AG04450 (cell line): ENCODE measurements around the gene CFAP58. TPM values are rescaled to one million over a fixed set of nuclear protein-coding genes. Genes with fewer than 3 reads are reported as not detected.

Experiments used
- CTCF ChIA-PET: fragments of 300-600, 350-600 bp; formaldehyde crosslinking; extraction: SDS; loops from one replicate; lab custom pipeline; 2022; ENCODE audit warnings: antibody characterized with exemption, inconsistent platforms; lab: Charles Lee
- POLR2A ChIA-PET: fragments of 350-600 bp; formaldehyde crosslinking; extraction: SDS; loops from one replicate; lab custom pipeline; 2021; ENCODE audit warnings: antibody characterized with exemption, inconsistent platforms; lab: Yijun Ruan, JAX
- DNase-seq: peaks from one replicate; pipeline ENCODE4 v3.0.0-alpha.2; 2011; ENCODE audit warnings: low read depth, low spot score
- H3K27ac ChIP-seq: one replicate; pipeline ENCODE4 v1.5.1; 2012; ENCODE audit warnings: low read depth, low read length, control low read depth
- H3K27me3 ChIP-seq: one replicate; pipeline ENCODE4 v1.6.0; 2012; ENCODE audit warnings: low read length; ENCODE audit not compliant: control insufficient read depth, insufficient read depth
- H3K4me3 ChIP-seq: 2 replicates; pipeline ENCODE4 v1.5.1; 2011; ENCODE audit warnings: mild to moderate bottlenecking, low read depth, low read length, control low read depth
- H3K9me3 ChIP-seq: 2 replicates; pipeline ENCODE4 v1.5.1; 2012; ENCODE audit warnings: low read length; ENCODE audit not compliant: control insufficient read depth, insufficient read depth
- CTCF ChIP-seq: IDR thresholded peaks from 2 replicates; pipeline ENCODE4 v1.5.1; 2011; ENCODE audit warnings: low read depth, low read length, control low read depth, inconsistent platforms
- polyA plus RNA-seq: library from polyadenylated mRNA; depleted of rRNA; stranded (reverse); fragments of >200 nt; gene quantifications from 2 replicates; pipeline ENCODE4 v1.2.3, GENCODE V29; 2011

CFAP58 gene
- polyA plus RNA-seq, 1 experiment: 0.51 TPM

DNA sequence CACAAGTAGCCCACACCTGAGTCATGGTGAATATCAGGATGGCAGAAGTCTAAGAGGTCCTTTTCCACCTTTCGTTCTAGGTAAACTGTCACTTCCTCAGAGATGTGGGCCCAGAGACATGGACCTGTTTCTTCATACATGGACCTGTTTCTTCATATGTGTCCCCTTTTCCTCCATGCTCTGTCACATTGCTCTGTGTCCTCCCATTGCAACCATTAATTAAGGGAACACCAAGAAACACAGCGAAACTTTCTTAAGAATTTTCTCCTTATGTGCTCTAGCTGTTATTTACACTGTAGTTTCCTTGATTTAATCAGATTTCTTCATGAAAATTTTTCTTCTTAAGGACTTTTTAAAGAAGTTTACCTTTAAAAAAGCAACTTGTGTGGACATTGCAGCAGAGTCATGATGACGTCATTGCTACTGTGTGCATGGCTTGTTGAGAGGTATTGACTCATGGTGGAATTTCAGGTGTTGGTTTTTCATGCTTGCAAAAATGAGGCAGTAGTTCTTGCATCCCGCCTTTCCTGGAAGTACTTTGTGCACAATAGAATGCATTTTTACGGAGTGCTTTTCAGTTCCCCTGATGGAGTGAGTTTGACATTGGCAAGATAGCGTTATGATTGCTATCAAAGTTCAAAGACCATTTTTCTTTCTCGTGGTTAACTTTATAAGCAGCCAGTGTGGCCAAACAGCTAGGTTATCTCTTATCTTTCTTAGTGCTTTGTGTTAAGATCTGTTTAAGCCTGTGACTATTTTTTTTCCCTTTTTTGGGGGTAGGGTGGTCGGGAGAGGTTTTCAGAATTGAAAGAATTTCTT lies 37.7 kb downstream of the CFAP58 start:
- no peak for TF ChIP-seq CTCF
- Histone ChIP-seq H3K27ac (no peak overlapping the region), H3K27me3 (no peaks in the 10 kb centered on the region), H3K9me3 (no peaks in the 10 kb centered on the region), H3K4me3 (no peak overlapping the region)
- CTCF ChIA-PET: interaction anchor here (1.0 to 1.6 kb wide), 2 partner anchors 16 to 99 kb away, joined by 4 read pairs; no protein-coding TSS in a partner anchor
- no peak for DNase-seq
- POLR2A ChIA-PET: no interaction called here

- Histone ChIP-seq H3K27ac (no peak overlapping the region), H3K4me3 (no peak overlapping the region), H3K27me3 (no peaks in the 10 kb centered on the region), H3K9me3 (no peaks in the 10 kb centered on the region)
- no peak for DNase-seq
- ChIA-PET POLR2A (no interaction called here), CTCF (interaction anchor here (1.0 kb wide), 1 partner anchor 100 kb away, joined by 4 read pairs; no protein-coding TSS in a partner anchor)
- no peak for TF ChIP-seq CTCF
Measured at GRCh38 chr10:104391969-104392296, 38.3 kb downstream of the CFAP58 start.

GRCh38 chr10:104393387-104393786 lies 39.8 kb downstream of the CFAP58 start:
- DNase-seq: no peak
- no peaks in the 10 kb centered on the region for H3K9me3 ChIP-seq
- H3K27ac ChIP-seq: no peak overlapping the region
- ChIA-PET CTCF (interaction anchor here (1.2 kb wide), 1 partner anchor 101 kb away, joined by 4 read pairs; no protein-coding TSS in a partner anchor), POLR2A (no interaction called here)
- no peak for TF ChIP-seq CTCF
- no peak overlapping the region for H3K4me3 ChIP-seq
- no peaks in the 10 kb centered on the region for H3K27me3 ChIP-seq

DNA sequence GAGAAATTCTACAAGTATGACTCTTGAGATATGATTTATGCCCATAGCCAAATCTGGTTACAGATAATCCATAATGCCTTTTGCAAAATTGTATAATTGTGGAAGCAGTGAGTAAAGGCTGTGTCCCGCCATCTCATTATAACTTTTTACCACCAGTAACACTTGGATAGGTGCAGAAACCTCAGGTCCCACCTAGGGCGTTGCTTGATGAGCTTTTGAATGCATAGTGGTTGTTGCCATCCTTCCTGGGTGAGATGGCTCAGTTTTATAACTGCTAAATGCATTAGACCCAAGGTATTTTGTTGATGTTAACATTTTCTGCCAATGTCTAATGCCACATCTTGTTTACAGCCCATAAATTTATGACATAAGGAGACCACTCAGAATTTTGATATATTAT lies 42.9 kb downstream of the CFAP58 start:
- no peak for DNase-seq
- Histone ChIP-seq H3K27me3 (peaks cover 3% of the 10 kb centered on the region), H3K27ac (no peak overlapping the region), H3K4me3 (no peak overlapping the region), H3K9me3 (no peaks in the 10 kb centered on the region)
- POLR2A ChIA-PET: no interaction called here
- CTCF ChIA-PET: no interaction called here
- no peak for TF ChIP-seq CTCF

DNA sequence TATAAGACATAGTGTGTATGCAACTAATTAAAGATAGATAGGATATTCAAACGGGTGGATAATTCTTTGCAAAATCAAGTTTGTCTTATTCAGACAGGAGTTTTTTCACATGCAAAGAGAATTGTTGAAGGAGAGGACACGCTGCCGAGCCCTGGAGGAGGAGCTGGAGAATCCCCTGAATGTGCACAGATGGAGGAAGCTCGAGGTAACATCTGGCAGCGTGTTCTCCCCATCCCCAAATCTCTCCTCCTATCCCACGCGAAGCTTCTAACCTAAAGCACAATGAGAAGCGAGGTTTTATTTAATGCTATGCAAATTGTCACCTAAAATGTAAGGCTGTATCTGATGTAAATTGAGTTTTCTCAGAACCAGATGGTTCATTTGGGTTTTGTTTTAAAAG lies 50.0 kb downstream of the CFAP58 start:
- H3K4me3 ChIP-seq: no peak overlapping the region
- H3K27ac ChIP-seq: no peak overlapping the region
- DNase-seq: no peak
- H3K9me3 ChIP-seq: no peaks in the 10 kb centered on the region
- POLR2A ChIA-PET: no interaction called here
- no peak for TF ChIP-seq CTCF
- CTCF ChIA-PET: interaction anchor here (1.0 to 1.3 kb wide), 2 partner anchors 162 to 211 kb away, joined by 3 to 4 read pairs; no protein-coding TSS in a partner anchor
- H3K27me3 ChIP-seq: peaks cover 3% of the 10 kb centered on the region
